Adrenal gland (tissue), 12 donors: ENCODE data around the gene PKD1. TPM values are rescaled to one million over a fixed set of nuclear protein-coding genes. Genes with fewer than 3 reads are reported as not detected.

Source experiments
- DNase-seq, 7 donors: peaks; one replicate each; pipeline ENCODE4 v3.0.0-alpha.2; 2019 to 2020
- H3K27ac ChIP-seq, 5 donors: fragments of 200-600 bp; sonication (generic) in 4 of 5; 1 replicate in 3 of 5; 2 replicates in 2 of 5; pipeline versions ENCODE4 v1.5.1 to v1.8.0; 2016 to 2020; ENCODE audit warnings: mild to moderate bottlenecking in 1 of 5
- H3K27me3 ChIP-seq: fragments of 200-600 bp; 2 replicates; pipeline ENCODE4 v1.8.0; 2021
- H3K36me3 ChIP-seq, 2 donors: fragments of 200-600 bp; replicated peaks in 1 of 2; 1 replicate in 1 of 2; 2 replicates in 1 of 2; pipeline versions ENCODE4 v1.5.1 to v1.8.0; 2018 to 2022
- H3K4me1 ChIP-seq, 2 donors: fragments of 200-600 bp; replicated peaks in 1 of 2; 1 replicate in 1 of 2; 2 replicates in 1 of 2; pipeline versions ENCODE4 v1.5.1 to v1.8.0; 2018 to 2021
- H3K4me3 ChIP-seq, 4 donors: fragments of 200-600 bp; sonication (generic) in 3 of 4; one replicate each; pipeline ENCODE4 v1.5.1; 2016 to 2018
- H3K9me3 ChIP-seq, 3 donors: fragments of 200-600 bp; sonication (generic) in 1 of 3; replicated peaks in 1 of 3; 1 replicate in 2 of 3; 2 replicates in 1 of 3; pipeline versions ENCODE4 v1.5.1 to v1.8.0; 2016 to 2021
- POLR2A ChIP-seq, 2 donors: fragments of 450-650 bp; IDR thresholded peaks; one replicate each; pipeline ENCODE4 v1.6.1; 2017; ENCODE audit warnings: antibody characterized with exemption in 2 of 2, mild to moderate bottlenecking in 2 of 2, moderate library complexity in 1 of 2
- WGBS, 4 donors: extraction: QIAGEN DNeasy Blood & Tissue Kit in 2 of 4; methylation state at CpG; one replicate each; pipeline versions ENCODE4 v1.1.5 to v1.1.7; 2013 to 2017; 5-methylcytosine and 5-hydroxymethylcytosine counted together
- intact Hi-C, 2 donors: fragments of 100-400 bp; cut with DNase I; formaldehyde crosslinking; loops; one replicate each; pipeline versions ENCODE4 v1.14.1 to v1.15.0; 2022 to 2023
- microRNA counts, 2 donors: library from miRNA; unstranded; fragments of <30 nt; microRNA quantifications; one replicate each; lab custom pipeline; 2016
- microRNA-seq, 3 donors: library from miRNA; unstranded; fragments of <30 nt; microRNA quantifications; one replicate each; pipeline ENCODE4, GENCODE V29; 2017 to 2020
- polyA plus RNA-seq, 3 donors: library from polyadenylated mRNA; stranded (reverse); fragments of 200-250 nt in 2 of 3; fragments of 350-450 nt in 1 of 3; fragmentation: Illumina TruSeq in 1 of 3; extraction: RNeasy Lipid Tissue Mini Kit (QIAGEN cat#74804) in 1 of 3; gene quantifications; one replicate each; pipeline ENCODE4 v1.2.3, GENCODE V29; 2013 to 2014
- small RNA-seq, 2 donors: library from RNA; depleted of rRNA; stranded (forward); fragments of <200 nt; gene quantifications; one replicate each; pipeline ENCODE3, GENCODE V24; 2016
- total RNA-seq, 9 donors: library from RNA; depleted of rRNA in 4 of 9; stranded (reverse); fragments of >200 nt in 4 of 9; fragments of 120-200 nt in 1 of 9; fragmentation: NEBNext Ultra II Directional in 1 of 9; extraction: Animal tissue kit (Norgen Biotek cat#: 25700) in 1 of 9; gene quantifications; one replicate each; pipeline versions ENCODE4 v1.1.0 to v1.2.4, GENCODE V29; 2013 to 2023
- TF ChIP-seq, protein P1 (sequence below), 6 experiments: fragments of 450-650 bp in 4 of 6; fragments of 200-600 bp in 2 of 6; sonication (generic) in 1 of 6; IDR thresholded peaks; 1 replicate in 5 of 6; 2 replicates in 1 of 6; pipeline versions ENCODE4 v1.5.1 to v1.8.0; 2016 to 2021; ENCODE audit warnings: antibody characterized with exemption in 6 of 6, mild to moderate bottlenecking in 2 of 6, moderate library complexity in 1 of 6
- donor health status: healthy with polysubstance abuse.
- donor health status: Bipolar disorder and iron deficiency.
- donor health status: DM: yes; HTN: yes; CAD: no.
- donor health status: DM: no; HTN: no; CAD: no.
- donor health status: DM: no; HTN: no; CAD: no.
- donor health status: DM: yes; HTN: yes; CAD: no.

Gene PKD1
- total and polyA plus RNA-seq, 12 donors, result 9.2 to 359 (median 102) TPM

- TF ChIP-seq, protein P1, sequence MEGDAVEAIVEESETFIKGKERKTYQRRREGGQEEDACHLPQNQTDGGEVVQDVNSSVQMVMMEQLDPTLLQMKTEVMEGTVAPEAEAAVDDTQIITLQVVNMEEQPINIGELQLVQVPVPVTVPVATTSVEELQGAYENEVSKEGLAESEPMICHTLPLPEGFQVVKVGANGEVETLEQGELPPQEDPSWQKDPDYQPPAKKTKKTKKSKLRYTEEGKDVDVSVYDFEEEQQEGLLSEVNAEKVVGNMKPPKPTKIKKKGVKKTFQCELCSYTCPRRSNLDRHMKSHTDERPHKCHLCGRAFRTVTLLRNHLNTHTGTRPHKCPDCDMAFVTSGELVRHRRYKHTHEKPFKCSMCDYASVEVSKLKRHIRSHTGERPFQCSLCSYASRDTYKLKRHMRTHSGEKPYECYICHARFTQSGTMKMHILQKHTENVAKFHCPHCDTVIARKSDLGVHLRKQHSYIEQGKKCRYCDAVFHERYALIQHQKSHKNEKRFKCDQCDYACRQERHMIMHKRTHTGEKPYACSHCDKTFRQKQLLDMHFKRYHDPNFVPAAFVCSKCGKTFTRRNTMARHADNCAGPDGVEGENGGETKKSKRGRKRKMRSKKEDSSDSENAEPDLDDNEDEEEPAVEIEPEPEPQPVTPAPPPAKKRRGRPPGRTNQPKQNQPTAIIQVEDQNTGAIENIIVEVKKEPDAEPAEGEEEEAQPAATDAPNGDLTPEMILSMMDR (IDR thresholded peaks at IDR 0.05), result no peak
- TF ChIP-seq POLR2A (IDR thresholded peaks at IDR 0.05), result no peak
- Histone ChIP-seq H3K4me1 (peaks cover 0 to 34% of the 10 kb centered on the region in 2 donors), H3K27ac (peak overlapping the region in 1 of 5 donors; percentile 78), H3K36me3 (no peaks in the 10 kb centered on the region), H3K9me3 (no peaks in the 10 kb centered on the region), H3K4me3 (no peak overlapping the region), H3K27me3 (no peaks in the 10 kb centered on the region)
- intact Hi-C loops, result no loop called here
- peak in 1 of 7 donors; percentile 70 for DNase-seq
- WGBS, 4 donors, result 82 to 86% (median 84%) methylated on average over 3 to 20 of the region's 20 CpGs
Observed at GRCh38 chr16:2040787-2041522, 94.7 kb downstream of the PKD1 start.

DNA sequence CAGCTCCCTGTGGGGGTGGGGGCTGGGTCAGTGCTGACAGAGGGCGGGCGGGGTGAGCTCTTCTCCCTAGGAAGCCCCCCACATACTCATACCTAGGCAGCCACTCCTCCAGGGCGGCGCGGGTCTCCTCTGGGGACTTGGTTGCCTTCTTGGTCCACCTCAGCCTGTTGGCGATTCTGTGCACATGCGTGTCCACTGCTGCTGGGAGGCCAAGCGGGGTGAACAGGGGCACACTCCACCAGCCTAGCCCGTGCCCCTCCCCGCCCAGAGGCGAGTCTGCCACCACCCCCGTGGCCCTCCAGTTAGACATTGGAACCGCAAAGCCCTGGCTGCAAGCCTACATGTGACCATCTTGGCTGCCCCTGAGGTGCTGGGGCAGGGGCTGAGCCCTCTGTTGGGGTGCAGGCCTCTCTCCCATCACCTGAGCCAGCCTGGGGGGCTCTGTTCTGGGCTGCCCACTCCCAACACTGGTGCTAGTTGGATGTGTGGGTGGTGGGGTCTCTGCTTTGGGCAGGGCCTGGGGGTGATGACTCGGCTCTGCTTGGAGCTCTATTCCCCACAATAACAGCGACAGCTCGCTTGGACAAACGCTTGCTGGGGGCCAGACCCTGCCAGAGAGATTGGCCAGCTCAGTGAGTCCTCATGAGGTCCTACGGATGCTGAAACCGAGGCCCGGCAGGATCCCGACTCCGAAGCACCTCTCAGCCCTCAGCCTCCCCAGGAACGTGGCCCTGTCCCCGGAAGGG, 95.5 kb downstream of the PKD1 start:
- no peaks in the 10 kb centered on the region for H3K36me3 ChIP-seq
- H3K27ac ChIP-seq, result peak overlapping the region in 2 of 5 donors; percentile 78 to 90
- no peak for TF ChIP-seq POLR2A (IDR thresholded peaks at IDR 0.05)
- TF ChIP-seq, protein P1 (IDR thresholded peaks at IDR 0.05), result no peak
- H3K27me3 ChIP-seq, result no peaks in the 10 kb centered on the region
- DNase-seq, result no peak
- 82 to 86% (median 85%) methylated on average over 12 to 24 of the region's 24 CpGs for WGBS, 4 donors
- H3K9me3 ChIP-seq, result no peaks in the 10 kb centered on the region
- intact Hi-C loops, result no loop called here
- H3K4me3 ChIP-seq, result no peak overlapping the region
- H3K4me1 ChIP-seq, result peaks cover 0 to 42% of the 10 kb centered on the region in 2 donors

DNA sequence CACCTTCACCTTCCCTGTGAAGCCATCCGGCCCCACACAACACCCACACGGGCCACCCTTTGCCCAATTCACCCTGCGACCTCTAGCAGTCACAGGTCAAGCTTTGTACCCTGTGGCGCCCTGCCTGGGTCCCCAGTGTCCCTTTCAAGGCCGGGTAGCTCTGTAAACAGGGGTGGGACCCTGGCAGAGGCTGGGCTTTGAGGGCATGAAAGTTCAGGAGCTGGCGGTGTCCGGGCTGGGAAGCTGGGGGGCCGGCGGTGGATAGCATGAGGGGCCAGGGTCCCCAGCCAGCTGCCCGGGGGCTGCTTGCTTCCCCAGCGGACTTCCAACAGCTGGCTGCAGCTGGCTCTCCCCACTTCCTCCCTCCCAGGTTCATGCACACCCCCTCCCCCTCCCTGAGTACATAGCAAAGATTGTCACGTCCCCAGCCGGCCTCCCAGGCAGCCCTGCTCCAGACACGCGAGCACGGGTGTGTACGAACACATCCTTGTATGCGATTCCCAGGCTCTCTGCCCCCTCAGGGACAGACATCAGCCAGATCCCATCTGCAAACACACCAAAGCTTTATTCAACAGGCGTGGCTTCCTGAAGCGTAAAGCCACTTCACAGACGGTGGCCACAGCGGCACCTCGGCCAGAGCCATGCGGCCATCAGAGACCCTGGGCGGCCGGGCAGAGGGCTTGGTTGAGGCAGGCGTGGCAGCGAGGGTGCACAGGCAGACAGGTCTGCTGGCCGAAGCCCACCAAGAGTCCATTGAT, 96.2 kb downstream of the PKD1 start:
- no peaks in the 10 kb centered on the region for H3K27me3 ChIP-seq
- no peaks in the 10 kb centered on the region for H3K36me3 ChIP-seq
- peaks cover 0 to 48% of the 10 kb centered on the region in 2 donors for H3K4me1 ChIP-seq
- 57 to 66% (median 59%) methylated on average over 19 to 29 of the region's 29 CpGs for WGBS, 4 donors
- TF ChIP-seq POLR2A (IDR thresholded peaks at IDR 0.05), result no peak
- TF ChIP-seq, protein P1 (IDR thresholded peaks at IDR 0.05), result no peak
- H3K4me3 ChIP-seq, result no peak overlapping the region
- no peaks in the 10 kb centered on the region for H3K9me3 ChIP-seq
- intact Hi-C loops, result no loop called here
- peak in 6 of 7 donors; percentile 40 to 84 (median 64) for DNase-seq
- H3K27ac ChIP-seq, result peak overlapping the region in 3 of 5 donors; percentile 40 to 90 (median 78)

MicroRNAs encoded within 50 kb of the gene (microRNA counts, 767-probe panel; counts per million panel counts)
- microRNA hsa-miR-1225-3p (lab: Ali Mortazavi, UCI), result 0 counts per million in 2 donors
- 0 counts per million in 2 donors for microRNA hsa-miR-1225-5p (lab: Ali Mortazavi, UCI)
- microRNA hsa-miR-3180 (lab: Ali Mortazavi, UCI), result 0 counts per million in 2 donors
- microRNA hsa-miR-4516 (lab: Ali Mortazavi, UCI), result 4,342 to 5,012 counts per million in 2 donors

Small RNAs within 50 kb of the gene (microRNA-seq; reads per million reads assigned to microRNA genes)
- gene MIR1225, result 0 to 1.4 (median 0.76) reads per million in 3 donors
- 0 reads per million in 3 donors for gene MIR3180-5
- 0 reads per million in 3 donors for gene MIR4516
- 0 reads per million in 3 donors for gene MIR6511B1

Small RNAs within 50 kb of the gene (small RNA-seq; reads per million reads assigned to genes)
- gene MIR1225 (0.47 to 0.83 reads per million in 2 donors), gene MIR3180-5 (0 reads per million in 2 donors), gene MIR4516 (0 reads per million in 2 donors), gene RF00019 (0 reads per million in 2 donors), gene SNORD60 (0 reads per million in 2 donors)

Other genes with a start within 250 kb of the PKD1 start
- gene HS3ST6, start 217.5 kb downstream of the PKD1 start, total RNA-seq, result under 1 TPM in 1 of 9 donors, not detected in 8; 0.11 TPM
- gene HS3ST6, start 217.5 kb downstream of the PKD1 start, polyA plus RNA-seq, result under 1 TPM in 1 of 3 donors, not detected in 2; 0.07 TPM
- 10 to 100 TPM in 7 of 9 donors, 1 to 10 TPM in 2; 9.2 to 21.5 (median 14.8) TPM for gene MSRB1, start 192.7 kb downstream of the PKD1 start, total RNA-seq
- 10 to 100 TPM in 2 of 3 donors, 1 to 10 TPM in 1; 8.1 to 38.9 (median 21.5) TPM for gene MSRB1, start 192.7 kb downstream of the PKD1 start, polyA plus RNA-seq
- gene RPL3L, start 181.2 kb downstream of the PKD1 start, total RNA-seq, result under 1 TPM in 2 of 9 donors, not detected in 7; 0.06 to 0.20 TPM
- under 1 TPM in 1 of 3 donors, not detected in 2; 0.07 TPM for gene RPL3L, start 181.2 kb downstream of the PKD1 start, polyA plus RNA-seq
- 100 to 1,000 TPM; 134 to 298 (median 155) TPM for gene NDUFB10, start 176.4 kb downstream of the PKD1 start, total RNA-seq
- 100 to 1,000 TPM; 109 to 268 (median 213) TPM for gene NDUFB10, start 176.4 kb downstream of the PKD1 start, polyA plus RNA-seq
- 1,000 to 10,000 TPM; 1,192 to 2,338 (median 1,647) TPM for gene RPS2, start 171.1 kb downstream of the PKD1 start, total RNA-seq
- 1,000 to 10,000 TPM; 1,045 to 4,016 (median 2,050) TPM for gene RPS2, start 171.1 kb downstream of the PKD1 start, polyA plus RNA-seq
- gene RNF151, start 169.0 kb downstream of the PKD1 start, total RNA-seq, result under 1 TPM in 1 of 9 donors, not detected in 8; 0.47 TPM
- under 1 TPM in 2 of 3 donors, not detected in 1; 0.20 to 0.64 TPM for gene RNF151, start 169.0 kb downstream of the PKD1 start, polyA plus RNA-seq
- gene TBL3, start 163.8 kb downstream of the PKD1 start, total RNA-seq, result 100 to 1,000 TPM in 1 of 9 donors, 10 to 100 TPM in 8; 22.3 to 137 (median 34.8) TPM
- gene TBL3, start 163.8 kb downstream of the PKD1 start, polyA plus RNA-seq, result 100 to 1,000 TPM in 2 of 3 donors, 10 to 100 TPM in 1; 10.8 to 106 (median 105) TPM
- under 1 TPM in 3 of 9 donors, not detected in 6; 0.28 to 0.53 (median 0.47) TPM for gene NOXO1, start 154.4 kb downstream of the PKD1 start, total RNA-seq
- gene NOXO1, start 154.4 kb downstream of the PKD1 start, polyA plus RNA-seq, result 1 to 10 TPM in 2 of 3 donors, not detected in 1; 1.3 to 3.3 TPM
- 10 to 100 TPM; 16.4 to 37.6 (median 26.9) TPM for gene GFER, start 151.7 kb downstream of the PKD1 start, total RNA-seq
- gene GFER, start 151.7 kb downstream of the PKD1 start, polyA plus RNA-seq, result 10 to 100 TPM; 17.4 to 60.8 (median 54.4) TPM
- gene SYNGR3, start 145.9 kb downstream of the PKD1 start, total RNA-seq, result 10 to 100 TPM in 1 of 9 donors, 1 to 10 TPM in 3, under 1 TPM in 3, not detected in 2; 0.54 to 10.9 (median 1.1) TPM
- 1 to 10 TPM; 3.2 to 5.2 (median 4.4) TPM for gene SYNGR3, start 145.9 kb downstream of the PKD1 start, polyA plus RNA-seq
- gene ZNF598, start 126.1 kb downstream of the PKD1 start, total RNA-seq, result 10 to 100 TPM in 8 of 9 donors, 1 to 10 TPM in 1; 4.7 to 36.6 (median 27.5) TPM
- 10 to 100 TPM in 2 of 3 donors, 1 to 10 TPM in 1; 8.3 to 51.5 (median 37.9) TPM for gene ZNF598, start 126.1 kb downstream of the PKD1 start, polyA plus RNA-seq
- 1 to 10 TPM in 3 of 9 donors, under 1 TPM in 1, not detected in 5; 0.50 to 3.9 (median 1.4) TPM for gene NPW, start 116.1 kb downstream of the PKD1 start, total RNA-seq
- gene NPW, start 116.1 kb downstream of the PKD1 start, polyA plus RNA-seq, result 1 to 10 TPM in 1 of 3 donors, under 1 TPM in 1, not detected in 1; 0.88 to 1.3 TPM
- 100 to 1,000 TPM in 2 of 9 donors, 10 to 100 TPM in 7; 12.9 to 155 (median 66.8) TPM for gene NHERF2, start 109.0 kb downstream of the PKD1 start, total RNA-seq
- 100 to 1,000 TPM in 2 of 3 donors, 10 to 100 TPM in 1; 12.5 to 263 (median 147) TPM for gene NHERF2, start 109.0 kb downstream of the PKD1 start, polyA plus RNA-seq
- 10 to 100 TPM in 7 of 9 donors, 1 to 10 TPM in 2; 7.9 to 35.7 (median 14.9) TPM for gene NTHL1, start 88.1 kb downstream of the PKD1 start, total RNA-seq
- gene NTHL1, start 88.1 kb downstream of the PKD1 start, polyA plus RNA-seq, result 10 to 100 TPM in 2 of 3 donors, 1 to 10 TPM in 1; 1.5 to 36.6 (median 34.3) TPM
- 100 to 1,000 TPM in 2 of 9 donors, 10 to 100 TPM in 7; 18.6 to 148 (median 92.0) TPM for gene TSC2, start 87.9 kb downstream of the PKD1 start, total RNA-seq
- 100 to 1,000 TPM in 2 of 3 donors, 10 to 100 TPM in 1; 56.9 to 333 (median 105) TPM for gene TSC2, start 87.9 kb downstream of the PKD1 start, polyA plus RNA-seq
- 1 to 10 TPM in 6 of 9 donors, under 1 TPM in 1, not detected in 2; 1.00 to 4.1 (median 1.5) TPM for gene RAB26, start 12.7 kb upstream of the PKD1 start, total RNA-seq
- gene RAB26, start 12.7 kb upstream of the PKD1 start, polyA plus RNA-seq, result 10 to 100 TPM in 1 of 3 donors, 1 to 10 TPM in 1, under 1 TPM in 1; 0.46 to 23.1 (median 6.7) TPM
- 100 to 1,000 TPM in 1 of 9 donors, 10 to 100 TPM in 8; 28.4 to 129 (median 57.1) TPM for gene TRAF7, start 19.9 kb upstream of the PKD1 start, total RNA-seq
- 10 to 100 TPM; 21.0 to 47.8 (median 43.8) TPM for gene TRAF7, start 19.9 kb upstream of the PKD1 start, polyA plus RNA-seq
- gene CASKIN1, start 60.7 kb upstream of the PKD1 start, total RNA-seq, result 1 to 10 TPM in 3 of 9 donors, under 1 TPM in 4, not detected in 2; 0.06 to 3.7 (median 0.83) TPM
- 1 to 10 TPM in 2 of 3 donors, not detected in 1; 1.4 to 5.2 TPM for gene CASKIN1, start 60.7 kb upstream of the PKD1 start, polyA plus RNA-seq
- gene MLST8, start 69.6 kb upstream of the PKD1 start, total RNA-seq, result 100 to 1,000 TPM in 1 of 9 donors, 10 to 100 TPM in 8; 31.2 to 116 (median 49.4) TPM
- gene MLST8, start 69.6 kb upstream of the PKD1 start, polyA plus RNA-seq, result 10 to 100 TPM; 21.9 to 96.3 (median 69.1) TPM
- 1 to 10 TPM in 7 of 9 donors, under 1 TPM in 2; 0.36 to 6.4 (median 2.7) TPM for gene BRICD5, start 75.0 kb upstream of the PKD1 start, total RNA-seq
- 10 to 100 TPM in 1 of 3 donors, 1 to 10 TPM in 1, under 1 TPM in 1; 0.60 to 57.4 (median 8.9) TPM for gene BRICD5, start 75.0 kb upstream of the PKD1 start, polyA plus RNA-seq
- 10 to 100 TPM in 6 of 9 donors, 1 to 10 TPM in 3; 8.3 to 24.1 (median 14.3) TPM for gene PGP, start 78.9 kb upstream of the PKD1 start, total RNA-seq
- gene PGP, start 78.9 kb upstream of the PKD1 start, polyA plus RNA-seq, result 10 to 100 TPM in 2 of 3 donors, 1 to 10 TPM in 1; 8.4 to 20.4 (median 12.8) TPM
- gene E4F1, start 87.7 kb upstream of the PKD1 start, total RNA-seq, result 10 to 100 TPM; 18.6 to 37.4 (median 25.4) TPM
- gene E4F1, start 87.7 kb upstream of the PKD1 start, polyA plus RNA-seq, result 100 to 1,000 TPM in 1 of 3 donors, 10 to 100 TPM in 1, 1 to 10 TPM in 1; 2.9 to 121 (median 80.0) TPM
- 1 to 10 TPM in 2 of 9 donors, under 1 TPM in 6, not detected in 1; 0.25 to 2.9 (median 0.72) TPM for gene DNASE1L2, start 100.5 kb upstream of the PKD1 start, total RNA-seq
- 1 to 10 TPM in 2 of 3 donors, not detected in 1; 2.2 to 6.0 TPM for gene DNASE1L2, start 100.5 kb upstream of the PKD1 start, polyA plus RNA-seq
- 10 to 100 TPM; 34.7 to 80.2 (median 57.8) TPM for gene ECI1, start 115.7 kb upstream of the PKD1 start, total RNA-seq
- gene ECI1, start 115.7 kb upstream of the PKD1 start, polyA plus RNA-seq, result 100 to 1,000 TPM in 1 of 3 donors, 10 to 100 TPM in 1, 1 to 10 TPM in 1; 5.8 to 172 (median 99.0) TPM
- gene RNPS1, start 132.2 kb upstream of the PKD1 start, total RNA-seq, result 100 to 1,000 TPM in 8 of 9 donors, 10 to 100 TPM in 1; 83.5 to 176 (median 125) TPM
- gene RNPS1, start 132.2 kb upstream of the PKD1 start, polyA plus RNA-seq, result 100 to 1,000 TPM in 1 of 3 donors, 10 to 100 TPM in 2; 90.2 to 105 (median 93.6) TPM
- gene ABCA3, start 204.8 kb upstream of the PKD1 start, total RNA-seq, result 10 to 100 TPM in 8 of 9 donors, 1 to 10 TPM in 1; 3.3 to 30.8 (median 23.4) TPM
- 10 to 100 TPM; 12.4 to 21.3 (median 12.8) TPM for gene ABCA3, start 204.8 kb upstream of the PKD1 start, polyA plus RNA-seq